Hepatocyte (in vitro differentiated cells): ENCODE measurements around the gene SCN1B. TPM values are rescaled to one million over a fixed set of nuclear protein-coding genes. Genes with fewer than 3 reads are reported as not detected.
"Not testable (repeated sequence)": the region's sequence is repeated elsewhere in the genome, so short reads cannot be mapped to it uniquely, and the experiment has no call there.

Source experiments
- DNase-seq: peaks from one replicate; pipeline ENCODE4 v3.0.0-alpha.2; 2016; ENCODE audit warnings: low spot score
- H2AFZ ChIP-seq: fragments of 200-600 bp; sonication (generic); 2 replicates; pipeline ENCODE4 v1.6.0; 2016; ENCODE audit warnings: antibody characterized with exemption, mild to moderate bottlenecking
- H3K27ac ChIP-seq: fragments of 200-600 bp; sonication (generic); 2 replicates; pipeline ENCODE4 v1.5.1; 2016; ENCODE audit warnings: mild to moderate bottlenecking
- H3K27me3 ChIP-seq: fragments of 200-600 bp; sonication (generic); 2 replicates; pipeline ENCODE4 v1.6.1; 2016
- H3K36me3 ChIP-seq: fragments of 200-600 bp; sonication (generic); replicated peaks from 2 replicates; pipeline ENCODE4 v1.5.1; 2016; ENCODE audit warnings: low read depth; ENCODE audit not compliant: insufficient read depth
- H3K4me1 ChIP-seq: fragments of 200-600 bp; sonication (generic); 2 replicates; pipeline ENCODE4 v1.5.1; 2016; ENCODE audit warnings: mild to moderate bottlenecking, moderate library complexity; ENCODE audit not compliant: insufficient read depth
- H3K4me2 ChIP-seq: fragments of 200-600 bp; sonication (generic); 2 replicates; pipeline ENCODE4 v1.6.0; 2016
- H3K4me3 ChIP-seq: fragments of 200-600 bp; sonication (generic); 2 replicates; pipeline ENCODE4 v1.5.1; 2016; ENCODE audit warnings: mild to moderate bottlenecking
- H3K79me2 ChIP-seq: fragments of 200-600 bp; sonication (generic); 2 replicates; pipeline ENCODE4 v1.6.0; 2017; ENCODE audit warnings: mild to moderate bottlenecking
- H3K9me2 ChIP-seq: fragments of 200-600 bp; sonication (generic); replicated peaks from 2 replicates; pipeline ENCODE4 v1.6.0; 2017; ENCODE audit warnings: mild to moderate bottlenecking; ENCODE audit not compliant: insufficient read depth
- H3K9me3 ChIP-seq: fragments of 200-600 bp; sonication (generic); 2 replicates; pipeline ENCODE4 v1.5.1; 2016; ENCODE audit warnings: low read depth, mild to moderate bottlenecking
- H4K20me1 ChIP-seq: fragments of 200-600 bp; sonication (generic); 2 replicates; pipeline ENCODE4 v1.6.0; 2016; ENCODE audit warnings: mild to moderate bottlenecking; ENCODE audit not compliant: insufficient read depth, poor library complexity, severe bottlenecking
- EZH2 ChIP-seq: fragments of 200-600 bp; sonication (generic); IDR thresholded peaks from 2 replicates; pipeline ENCODE4 v1.6.1; 2016; ENCODE audit warnings: antibody characterized with exemption, mild to moderate bottlenecking, borderline replicate concordance
- EZH2phosphoT487 ChIP-seq: fragments of 200-600 bp; sonication (generic); IDR thresholded peaks from one replicate; pipeline ENCODE4 v1.6.1; 2018; ENCODE audit warnings: antibody characterized with exemption, mild to moderate bottlenecking, low read depth, moderate library complexity; ENCODE audit not compliant: unreplicated experiment, severe bottlenecking
- WGBS: methylation state at CpG from one replicate; pipeline ENCODE4 v1.1.6; 2016; ENCODE audit warnings: low lambda C conversion rate; ENCODE audit errors: missing lambda C conversion rate; 5-methylcytosine and 5-hydroxymethylcytosine counted together
- polyA plus RNA-seq: library from polyadenylated mRNA; unstranded; fragments of >200 nt; fragmentation: Nextera tagmentation; extraction: Ambion mirVana; gene quantifications from 2 replicates; pipeline ENCODE4 v1.2.1, GENCODE V29; 2016
- total RNA-seq: library from RNA; depleted of rRNA; stranded (reverse); fragments of >200 nt; gene quantifications from 2 replicates; pipeline ENCODE4 v1.2.3, GENCODE V29; 2014
- TF ChIP-seq, protein P1 (sequence below): fragments of 200-600 bp; sonication (generic); IDR thresholded peaks from 2 replicates; pipeline ENCODE4 v1.5.1; 2016; ENCODE audit warnings: antibody characterized with exemption, mild to moderate bottlenecking; ENCODE audit not compliant: poor library complexity

SCN1B gene
- total and polyA plus RNA-seq, 2 experiments from 2014 or later, result 0.60 to 3.1 TPM

DNA sequence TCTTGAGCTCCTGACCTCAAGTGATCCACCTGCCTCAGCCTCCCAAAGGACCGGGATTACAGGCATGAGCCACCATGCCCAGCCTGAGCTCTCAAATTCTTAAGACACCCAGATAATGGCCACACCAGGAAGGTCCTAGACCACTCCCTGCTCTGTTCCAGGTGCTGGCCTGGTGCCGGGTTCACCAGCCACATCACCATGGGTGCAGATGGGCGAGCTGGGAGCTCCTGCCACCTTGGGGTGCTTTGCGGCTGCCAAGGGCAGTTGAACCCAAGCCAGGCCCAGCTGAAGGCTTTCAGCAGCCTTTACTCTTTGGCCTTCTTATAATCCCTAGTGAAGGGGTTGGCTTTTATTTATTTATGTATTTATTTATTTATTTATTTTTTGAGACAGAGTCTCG lies 16.2 kb downstream of the SCN1B start:
- H4K20me1 ChIP-seq, result peaks cover 6% of the 10 kb centered on the region
- H3K79me2 ChIP-seq, result peaks cover 25% of the 10 kb centered on the region

DNA sequence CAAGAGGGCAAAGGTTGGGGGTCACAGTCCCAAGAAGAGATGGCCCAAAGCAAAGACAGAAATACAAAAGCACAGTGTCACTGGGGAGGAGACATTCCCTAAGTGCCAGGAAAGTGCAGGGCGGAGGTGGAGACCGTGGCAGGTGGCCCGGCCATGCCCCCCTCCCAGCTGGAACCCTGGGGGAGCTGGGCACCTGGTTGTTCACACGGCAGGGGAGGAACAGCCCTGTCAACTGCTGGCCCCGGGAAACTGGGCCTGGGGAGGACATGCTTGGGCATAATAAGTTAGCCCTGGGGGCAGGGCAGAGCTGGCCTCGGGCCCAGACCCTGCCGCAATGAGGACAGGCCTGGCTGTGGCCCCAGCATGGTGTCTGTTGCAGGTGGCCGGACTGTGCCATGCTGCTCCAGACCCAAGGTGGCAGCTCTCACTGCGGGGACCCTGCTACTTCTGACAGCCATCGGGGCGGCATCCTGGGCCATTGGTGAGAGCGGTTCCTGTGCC lies 18.7 kb downstream of the SCN1B start:
- Histone ChIP-seq H3K4me2 (no peak overlapping the region), H3K9me2 (no peaks in the 10 kb centered on the region), H3K27me3 (no peaks in the 10 kb centered on the region), H3K79me2 (peaks cover 10% of the 10 kb centered on the region), H4K20me1 (peaks cover 6% of the 10 kb centered on the region), H3K4me1 (no peaks in the 10 kb centered on the region), H3K36me3 (no peaks in the 10 kb centered on the region), H3K27ac (no peak overlapping the region), H2AFZ (no peak overlapping the region), H3K9me3 (no peaks in the 10 kb centered on the region), H3K4me3 (no peak overlapping the region)
- 79% methylated on average over 11 of the region's 12 CpGs for WGBS
- no peak for TF ChIP-seq EZH2
- no peak for TF ChIP-seq EZH2phosphoT487
- TF ChIP-seq, protein P1, sequence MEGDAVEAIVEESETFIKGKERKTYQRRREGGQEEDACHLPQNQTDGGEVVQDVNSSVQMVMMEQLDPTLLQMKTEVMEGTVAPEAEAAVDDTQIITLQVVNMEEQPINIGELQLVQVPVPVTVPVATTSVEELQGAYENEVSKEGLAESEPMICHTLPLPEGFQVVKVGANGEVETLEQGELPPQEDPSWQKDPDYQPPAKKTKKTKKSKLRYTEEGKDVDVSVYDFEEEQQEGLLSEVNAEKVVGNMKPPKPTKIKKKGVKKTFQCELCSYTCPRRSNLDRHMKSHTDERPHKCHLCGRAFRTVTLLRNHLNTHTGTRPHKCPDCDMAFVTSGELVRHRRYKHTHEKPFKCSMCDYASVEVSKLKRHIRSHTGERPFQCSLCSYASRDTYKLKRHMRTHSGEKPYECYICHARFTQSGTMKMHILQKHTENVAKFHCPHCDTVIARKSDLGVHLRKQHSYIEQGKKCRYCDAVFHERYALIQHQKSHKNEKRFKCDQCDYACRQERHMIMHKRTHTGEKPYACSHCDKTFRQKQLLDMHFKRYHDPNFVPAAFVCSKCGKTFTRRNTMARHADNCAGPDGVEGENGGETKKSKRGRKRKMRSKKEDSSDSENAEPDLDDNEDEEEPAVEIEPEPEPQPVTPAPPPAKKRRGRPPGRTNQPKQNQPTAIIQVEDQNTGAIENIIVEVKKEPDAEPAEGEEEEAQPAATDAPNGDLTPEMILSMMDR, result no peak
- peak; percentile 3 for DNase-seq

More for the DNA sequence above, 16.2 kb downstream of the SCN1B start:
- Histone ChIP-seq H3K4me1 (peaks cover 4% of the 10 kb centered on the region), H3K27me3 (no peaks in the 10 kb centered on the region), H3K9me3 (no peaks in the 10 kb centered on the region), H3K4me3 (no peak overlapping the region), H3K4me2 (no peak overlapping the region), H2AFZ (no peak overlapping the region), H3K9me2 (no peaks in the 10 kb centered on the region), H3K36me3 (no peaks in the 10 kb centered on the region), H3K27ac (no peak overlapping the region)
- WGBS, result 95% methylated on average over 5 of the region's 5 CpGs
- TF ChIP-seq, protein P1, result no peak
- TF ChIP-seq EZH2 (no peak), EZH2phosphoT487 (no peak)
- DNase-seq, result no peak

DNA sequence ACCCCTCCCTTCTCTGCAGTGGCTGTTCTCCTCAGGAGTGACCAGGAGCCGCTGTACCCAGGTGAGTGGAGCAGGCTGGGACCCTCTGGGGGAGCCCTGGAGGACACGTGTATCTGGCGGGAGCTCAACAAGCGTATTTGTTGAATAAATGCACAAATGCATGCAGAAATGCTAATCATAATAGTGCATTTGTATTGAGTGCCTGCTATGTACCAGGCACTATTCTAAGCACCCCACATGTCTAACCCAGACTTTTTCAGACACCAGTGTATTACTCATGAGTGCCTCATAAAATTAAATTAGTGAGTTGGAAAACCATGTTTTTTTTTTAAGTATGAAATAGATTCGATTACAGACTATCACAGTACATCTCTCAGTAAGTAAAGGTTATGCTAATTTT lies 19.2 kb downstream of the SCN1B start:
- H3K27me3 ChIP-seq, result no peaks in the 10 kb centered on the region
- H3K4me3 ChIP-seq, result no peak overlapping the region
- H3K9me3 ChIP-seq, result no peaks in the 10 kb centered on the region
- no peaks in the 10 kb centered on the region for H3K4me1 ChIP-seq
- no peak overlapping the region for H3K27ac ChIP-seq
- no peak for TF ChIP-seq EZH2phosphoT487
- TF ChIP-seq, protein P1, result no peak
- H4K20me1 ChIP-seq, result peaks cover 6% of the 10 kb centered on the region
- DNase-seq, result no peak
- H2AFZ ChIP-seq, result no peak overlapping the region
- no peaks in the 10 kb centered on the region for H3K36me3 ChIP-seq
- no peaks in the 10 kb centered on the region for H3K9me2 ChIP-seq
- H3K79me2 ChIP-seq, result peaks cover 6% of the 10 kb centered on the region
- no peak overlapping the region for H3K4me2 ChIP-seq
- WGBS, result 88% methylated on average over 5 of the region's 5 CpGs

DNA sequence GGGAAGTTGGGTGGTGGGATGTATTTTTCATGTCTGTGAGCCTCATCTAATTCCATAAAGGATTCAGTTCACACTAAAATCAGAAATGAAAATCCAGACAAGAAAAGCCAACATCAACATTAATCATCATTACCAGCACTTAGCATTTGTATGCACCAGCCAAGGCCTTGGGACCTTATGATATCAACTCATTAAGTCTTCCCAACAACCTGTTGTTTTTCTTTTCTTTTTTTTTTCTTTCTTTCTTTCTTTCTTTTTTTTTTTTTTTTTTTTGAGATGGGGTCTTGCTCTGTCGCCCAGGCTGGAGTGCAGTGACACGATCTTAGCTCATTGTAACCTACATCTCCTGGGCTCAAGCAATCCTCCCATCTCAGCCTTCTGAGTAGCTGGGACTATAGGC lies 20.4 kb downstream of the SCN1B start:
- not testable (repeated sequence) for H3K27me3 ChIP-seq, H3K4me2 ChIP-seq, H2AFZ ChIP-seq, H4K20me1 ChIP-seq, DNase-seq, H3K9me2 ChIP-seq, H3K4me3 ChIP-seq, H3K9me3 ChIP-seq, H3K36me3 ChIP-seq, H3K4me1 ChIP-seq, H3K79me2 ChIP-seq, H3K27ac ChIP-seq
- 100% methylated on average over 2 of the region's 2 CpGs for WGBS

DNA sequence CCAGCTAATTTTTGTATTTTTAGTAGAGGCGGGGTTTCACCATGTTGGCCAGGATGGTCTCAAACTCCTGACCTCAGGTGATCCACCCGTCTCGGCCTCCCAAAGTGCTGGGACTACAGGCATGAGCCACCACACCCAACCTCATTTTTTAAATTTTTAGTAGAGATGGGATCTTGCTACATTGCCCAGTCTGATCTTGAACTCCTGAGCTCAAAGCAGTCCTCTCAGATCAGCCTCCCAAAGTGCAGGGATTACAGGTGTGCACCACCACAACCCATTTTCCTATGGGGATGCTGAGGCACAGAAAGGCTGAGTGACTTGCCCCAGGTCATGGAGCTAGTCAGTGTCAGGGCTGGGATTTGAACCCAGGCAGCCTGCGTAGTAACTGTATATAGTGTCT lies 21.0 kb downstream of the SCN1B start:
- WGBS, result 90% methylated on average over 4 of the region's 4 CpGs
- not testable (repeated sequence) for H3K4me3 ChIP-seq, H4K20me1 ChIP-seq

More for the DNA sequence above, 21.0 kb downstream of the SCN1B start:
- H3K9me3 ChIP-seq, H3K4me2 ChIP-seq, H2AFZ ChIP-seq, H3K79me2 ChIP-seq, H3K27ac ChIP-seq, H3K27me3 ChIP-seq, H3K4me1 ChIP-seq, DNase-seq, H3K36me3 ChIP-seq, H3K9me2 ChIP-seq: not testable (repeated sequence)
